Fibroblast of lung (primary cell): ENCODE data around the gene WNK1.

Source experiments
- EZH2 ChIP-seq: IDR thresholded peaks from 2 replicates; pipeline ENCODE4 v1.5.1; 2012; ENCODE audit warnings: low read length, control low read depth, mild to moderate bottlenecking; ENCODE audit errors: missing control alignments
- TF ChIP-seq, protein P1 (sequence below), 2 donors: IDR thresholded peaks in 1 of 2; conservative IDR thresholded peaks in 1 of 2; 1 replicate in 1 of 2; 2 replicates in 1 of 2; pipeline ENCODE4 v1.5.1; 2011 to 2012; ENCODE audit warnings: low read length in 2 of 2, control low read depth in 1 of 2, inconsistent platforms in 1 of 2, low read depth in 1 of 2, mild to moderate bottlenecking in 1 of 2

DNA sequence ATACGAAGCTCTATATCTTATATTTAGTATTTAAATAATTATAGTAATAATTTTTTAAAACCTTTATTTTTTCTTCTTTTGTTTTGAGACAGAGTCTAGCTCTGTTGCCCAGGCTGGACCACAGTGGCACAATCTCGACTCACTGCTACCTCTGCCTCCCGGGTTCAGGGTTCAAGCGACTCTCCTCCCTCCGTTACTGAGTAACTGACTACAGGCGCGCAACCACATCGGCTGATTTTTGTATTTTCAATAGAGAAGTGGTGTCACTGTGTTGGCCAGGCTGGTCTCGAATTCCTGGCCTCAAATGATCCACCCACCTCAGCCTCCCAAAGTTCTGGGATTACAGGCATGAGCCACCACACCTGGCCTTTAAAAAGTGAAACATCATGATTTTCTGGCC, 13.0 kb upstream of the WNK1 start:
- TF ChIP-seq, protein P1, sequence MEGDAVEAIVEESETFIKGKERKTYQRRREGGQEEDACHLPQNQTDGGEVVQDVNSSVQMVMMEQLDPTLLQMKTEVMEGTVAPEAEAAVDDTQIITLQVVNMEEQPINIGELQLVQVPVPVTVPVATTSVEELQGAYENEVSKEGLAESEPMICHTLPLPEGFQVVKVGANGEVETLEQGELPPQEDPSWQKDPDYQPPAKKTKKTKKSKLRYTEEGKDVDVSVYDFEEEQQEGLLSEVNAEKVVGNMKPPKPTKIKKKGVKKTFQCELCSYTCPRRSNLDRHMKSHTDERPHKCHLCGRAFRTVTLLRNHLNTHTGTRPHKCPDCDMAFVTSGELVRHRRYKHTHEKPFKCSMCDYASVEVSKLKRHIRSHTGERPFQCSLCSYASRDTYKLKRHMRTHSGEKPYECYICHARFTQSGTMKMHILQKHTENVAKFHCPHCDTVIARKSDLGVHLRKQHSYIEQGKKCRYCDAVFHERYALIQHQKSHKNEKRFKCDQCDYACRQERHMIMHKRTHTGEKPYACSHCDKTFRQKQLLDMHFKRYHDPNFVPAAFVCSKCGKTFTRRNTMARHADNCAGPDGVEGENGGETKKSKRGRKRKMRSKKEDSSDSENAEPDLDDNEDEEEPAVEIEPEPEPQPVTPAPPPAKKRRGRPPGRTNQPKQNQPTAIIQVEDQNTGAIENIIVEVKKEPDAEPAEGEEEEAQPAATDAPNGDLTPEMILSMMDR (conservative IDR thresholded peaks at IDR 0.05 in 1 of 2, IDR thresholded peaks at IDR 0.05 in 1 of 2; ENCODE audit: low read depth in 1 of 2, low read length in 2 of 2) = no peak
- no peak for TF ChIP-seq EZH2
